Measurements from ENCODE around the gene BCL11B. TPM values are rescaled to one million over a fixed set of nuclear protein-coding genes. Genes with fewer than 3 reads are reported as not detected.
"Not testable (repeated sequence)": the region's sequence is repeated elsewhere in the genome, so short reads cannot be mapped to it uniquely, and the experiment has no call there.

The BCL11B gene
- total RNA-seq, 1 donor from 2014 or later = 8.4 TPM

GRCh38 chr14:99241325-99242010 is 30.5 kb downstream of the BCL11B start:
- no peak for DNase-seq (ENCODE audit: low spot score)

DNA sequence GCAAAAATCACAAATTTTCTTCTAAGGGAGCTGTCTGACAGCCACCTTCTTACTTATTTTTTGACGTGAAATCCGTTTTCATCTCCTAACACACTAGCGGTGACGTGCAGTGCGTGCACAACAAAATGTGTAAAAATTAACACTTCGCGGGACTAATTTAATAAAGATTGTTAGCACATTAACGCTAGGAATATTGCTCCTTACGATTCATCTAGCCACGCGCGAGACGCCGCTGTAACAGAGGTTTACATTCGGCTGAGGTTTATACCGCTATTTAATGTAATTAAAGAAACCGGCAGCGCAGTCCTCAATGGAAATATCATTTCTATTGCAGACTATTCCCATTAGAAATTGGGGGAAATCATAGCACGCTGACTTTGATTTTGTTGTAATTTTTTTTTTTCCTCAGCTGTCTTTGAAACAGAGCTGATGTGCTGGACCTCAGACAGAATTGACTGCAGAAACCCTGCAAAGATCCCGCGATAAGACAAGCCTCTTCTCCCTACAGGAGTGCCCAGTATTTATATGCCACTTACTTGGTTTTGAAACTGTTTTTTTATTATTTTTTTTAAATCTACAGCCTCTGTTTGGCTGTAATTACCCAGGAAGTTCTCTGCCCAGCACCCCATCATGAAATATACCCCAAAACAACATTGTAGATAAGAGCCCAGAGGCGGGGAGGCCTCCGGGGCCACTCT is 31.2 kb downstream of the BCL11B start:
- DNase-seq (ENCODE audit: low spot score) = no peak

DNA sequence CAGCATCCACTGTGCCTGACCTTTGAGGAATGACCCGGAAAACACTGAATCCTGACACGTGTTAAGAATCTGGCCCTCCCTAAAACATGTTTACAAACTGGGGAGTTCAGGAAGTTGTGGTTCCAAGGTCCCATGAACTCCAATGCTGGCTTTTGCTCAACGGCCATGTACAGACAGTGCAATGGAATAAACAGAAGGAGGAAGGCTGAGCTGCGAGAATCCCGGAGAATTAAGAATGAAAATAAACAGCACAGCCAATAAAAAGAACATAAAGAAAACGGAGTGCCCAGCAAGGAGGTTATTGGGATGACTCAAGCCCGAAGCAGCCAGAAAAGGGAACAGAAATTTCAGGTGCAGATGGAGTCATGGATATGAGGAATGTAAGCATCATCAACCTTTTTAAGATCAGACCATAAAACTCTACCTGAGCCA is 32.3 kb downstream of the BCL11B start:
- no peak for DNase-seq (ENCODE audit: low spot score)

- no peak for DNase-seq (ENCODE audit: low spot score)
These were observed 33.8 kb downstream of the BCL11B start for GRCh38 chr14:99238216-99238615.

GRCh38 chr14:99237288-99237687 is 34.7 kb downstream of the BCL11B start:
- DNase-seq (ENCODE audit: low spot score) = no peak

DNA sequence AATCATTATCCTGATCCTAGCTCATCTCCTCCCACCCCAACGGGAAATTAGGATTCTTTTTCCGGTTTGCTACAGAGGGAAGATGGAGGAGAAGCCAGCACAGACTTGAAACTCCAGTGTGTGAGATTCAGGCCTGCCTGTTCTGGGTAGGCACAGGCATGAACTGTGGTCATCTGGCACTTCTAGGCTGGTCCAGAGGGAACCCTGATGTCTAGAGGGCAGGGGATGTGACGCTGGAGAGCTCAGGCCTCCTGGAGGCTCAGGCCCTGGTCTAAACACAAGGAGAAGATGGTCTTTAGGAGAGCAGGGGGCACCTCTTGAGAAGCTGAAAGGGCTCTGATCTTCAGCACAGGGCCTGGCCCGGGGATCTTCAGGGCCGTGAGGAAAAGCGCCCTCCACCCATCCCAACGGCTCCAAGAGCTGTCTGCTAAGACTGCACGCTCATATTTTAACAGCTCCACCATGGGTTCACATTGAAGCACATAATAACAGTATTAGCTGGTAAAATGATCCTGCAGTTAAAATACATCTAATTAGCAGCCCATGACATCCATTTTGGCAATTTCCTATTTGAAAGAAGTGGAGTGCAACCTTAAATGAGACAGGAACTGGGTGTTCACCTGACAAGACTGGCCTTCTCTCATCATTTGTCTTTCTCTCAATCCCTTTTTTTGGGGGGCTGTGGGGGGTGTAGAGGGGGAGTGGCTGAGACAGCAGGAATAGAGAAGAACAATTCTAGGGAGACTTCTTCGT is 35.4 kb downstream of the BCL11B start:
- DNase-seq (ENCODE audit: low spot score) = no peak

DNA sequence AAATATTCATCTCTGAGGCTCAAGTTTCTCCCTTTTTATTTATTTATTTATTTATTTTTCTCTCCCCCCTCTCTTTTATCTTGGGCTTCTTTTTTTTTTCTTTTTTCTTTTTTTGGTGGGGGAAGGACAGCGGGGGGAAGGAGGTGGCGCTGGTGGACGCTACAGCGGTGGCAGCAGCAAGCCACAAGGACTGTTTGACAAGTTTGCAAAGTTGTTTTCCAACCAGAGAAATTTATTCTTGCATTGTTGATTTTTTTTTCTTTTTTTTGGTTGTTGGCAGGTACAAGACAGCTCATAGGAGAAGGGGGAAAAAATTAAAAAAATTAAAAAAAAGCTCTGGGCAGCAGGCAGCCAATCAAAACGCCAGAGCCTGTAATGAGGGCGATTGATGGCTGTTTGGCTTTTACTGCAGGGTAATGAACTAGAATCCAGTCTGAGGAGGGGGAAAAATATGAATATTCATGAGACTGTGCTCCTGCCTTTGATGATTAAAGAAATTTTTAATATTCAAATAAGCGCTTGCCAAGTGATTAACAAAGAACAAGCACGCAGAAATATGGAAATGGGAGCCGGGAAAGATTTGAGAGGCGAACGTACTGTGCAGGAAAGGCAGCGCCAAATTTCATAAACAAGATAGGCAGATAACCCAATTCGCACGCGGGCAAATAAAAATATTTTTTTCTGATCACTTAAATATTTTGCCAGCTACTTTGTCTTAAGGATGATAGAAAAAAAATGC is 36.2 kb downstream of the BCL11B start:
- no peak for DNase-seq (ENCODE audit: low spot score)

DNA sequence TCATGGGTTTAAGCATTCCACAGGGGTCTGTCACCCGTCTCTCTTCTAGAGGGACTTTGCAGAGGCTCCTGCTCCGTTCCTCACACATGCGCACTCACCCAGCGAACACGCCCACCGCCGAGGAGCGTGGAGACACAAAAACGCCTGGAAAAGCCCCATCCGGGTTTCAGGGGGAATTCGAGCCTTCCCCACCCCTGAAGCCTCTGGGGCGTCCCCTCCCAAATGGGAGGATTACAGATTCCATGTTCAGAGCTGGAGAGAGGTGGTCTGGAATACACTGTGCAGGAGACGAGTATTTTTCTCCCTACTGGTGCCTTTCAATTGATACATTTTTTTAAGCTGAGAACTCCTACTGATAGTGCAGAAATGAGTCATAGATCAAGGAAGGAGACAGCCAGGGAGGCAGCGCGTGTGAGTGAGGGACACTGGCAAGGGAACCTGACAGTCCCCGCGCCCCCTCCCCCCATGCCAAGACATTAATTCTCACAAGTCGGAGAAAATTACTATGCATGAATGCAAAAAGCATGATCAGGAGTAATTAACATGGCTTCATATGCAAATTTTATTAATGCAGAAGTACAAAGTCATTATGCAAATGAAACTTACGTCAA is 36.9 kb downstream of the BCL11B start:
- DNase-seq (ENCODE audit: low spot score) = no peak

GRCh38 chr14:99234355-99234754 is 37.6 kb downstream of the BCL11B start:
- no peak for DNase-seq (ENCODE audit: low spot score)

- no peak for DNase-seq (ENCODE audit: low spot score)
These were observed 38.6 kb downstream of the BCL11B start for GRCh38 chr14:99233222-99234035.

- DNase-seq (ENCODE audit: low spot score) = no peak
These were observed 39.2 kb downstream of the BCL11B start for GRCh38 chr14:99232714-99233214.

DNA sequence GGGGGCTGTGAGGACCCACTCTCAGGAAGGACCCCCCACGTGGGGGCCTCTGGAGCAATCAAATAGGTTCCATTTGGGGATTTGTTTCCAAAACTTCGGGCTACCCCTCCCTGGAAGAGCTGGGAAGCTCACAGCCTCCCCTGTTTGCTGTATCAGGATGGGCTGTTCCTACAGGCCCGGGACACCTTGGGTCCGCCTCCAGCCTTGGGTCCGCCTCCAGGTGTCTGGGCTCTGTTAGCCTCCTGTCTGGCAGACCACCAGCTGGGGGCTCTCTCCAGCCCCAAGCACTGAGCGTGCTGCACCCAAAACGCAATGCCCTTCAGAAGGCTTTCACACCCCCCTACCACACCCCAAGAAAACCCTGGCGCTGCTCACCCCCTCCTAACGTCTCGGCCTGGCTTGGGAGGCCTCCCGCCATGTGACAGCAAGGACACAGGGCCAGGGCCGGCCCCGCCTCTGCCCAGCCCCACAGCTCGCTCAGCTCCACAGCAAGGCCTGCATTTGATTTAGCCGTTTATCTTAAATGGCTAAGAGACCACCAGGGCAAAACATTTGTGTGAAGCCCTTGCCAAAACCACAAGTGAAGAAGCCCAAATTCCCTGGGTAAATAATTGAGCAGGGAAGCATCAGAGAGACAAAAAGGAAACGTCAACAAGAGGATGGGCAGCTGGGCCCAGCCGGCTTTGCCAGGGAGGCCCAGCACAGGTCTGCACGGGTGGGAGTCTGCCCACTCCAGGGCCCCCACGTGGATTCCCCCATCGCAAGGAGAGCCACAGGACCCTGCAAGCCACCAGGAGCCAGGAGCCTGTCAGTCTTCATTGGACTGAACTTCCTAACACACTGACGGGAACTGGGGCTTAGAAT is 39.9 kb downstream of the BCL11B start:
- DNase-seq (ENCODE audit: low spot score) = no peak

- no peak for DNase-seq (ENCODE audit: low spot score)
These were observed 40.7 kb downstream of the BCL11B start for GRCh38 chr14:99231161-99231849.

- DNase-seq (ENCODE audit: low spot score) = no peak
These were observed 41.5 kb downstream of the BCL11B start for GRCh38 chr14:99230208-99231151.

- no peak for DNase-seq (ENCODE audit: low spot score)
These were observed 42.3 kb downstream of the BCL11B start for GRCh38 chr14:99229654-99230207.

- DNase-seq (ENCODE audit: low spot score) = not testable (repeated sequence)
These were observed 43.2 kb downstream of the BCL11B start for GRCh38 chr14:99228760-99229159.

DNA sequence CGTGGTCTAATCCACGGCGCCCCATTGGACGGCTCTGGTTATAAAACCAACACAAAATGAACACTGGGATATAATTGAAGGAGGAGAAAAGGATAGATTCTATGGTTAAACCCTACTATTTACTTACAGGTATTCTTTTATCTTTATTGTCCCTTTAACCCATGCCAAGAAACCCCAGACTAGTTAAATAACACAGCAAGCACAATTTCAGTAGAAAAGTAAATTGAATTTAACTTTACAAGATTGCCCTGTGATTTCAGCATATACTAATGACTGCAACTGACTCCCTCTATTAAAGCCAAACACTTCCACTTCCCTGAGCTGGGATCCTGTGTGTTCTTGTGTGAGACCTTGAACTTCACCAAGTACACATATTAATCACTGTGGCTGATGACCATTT is 45.3 kb downstream of the BCL11B start:
- no peak for DNase-seq (ENCODE audit: low spot score)
